Nucleus accumbens (tissue), 56 donors: Measurements from ENCODE around the gene SETDB1.
A peak's percentile ranks its signal among the peaks of the same experiment; 100 is the strongest.
"Not testable (repeated sequence)": the region's sequence is repeated elsewhere in the genome, so short reads cannot be mapped to it uniquely, and the experiment has no call there.

ENCODE experiments used
- DNase-seq, 56 donors: peaks; one replicate each; lab custom pipeline; 2025; lab: John Stamatoyannopoulos, UW

SETDB1 gene

GRCh38 chr1:150928286-150928685 lies 2.1 kb downstream of the SETDB1 start:
- no peak for DNase-seq

GRCh38 chr1:150928775-150929174 lies 2.6 kb downstream of the SETDB1 start:
- not testable (repeated sequence) for DNase-seq

- DNase-seq, result no peak
Measured at GRCh38 chr1:150931773-150932172, 5.6 kb downstream of the SETDB1 start.

GRCh38 chr1:150944856-150945255 lies 18.7 kb downstream of the SETDB1 start:
- DNase-seq, result no peak

- DNase-seq, result no peak
Measured at GRCh38 chr1:150954708-150955107, 28.5 kb downstream of the SETDB1 start.

GRCh38 chr1:150955280-150955679 lies 29.1 kb downstream of the SETDB1 start:
- no peak for DNase-seq

- no peak for DNase-seq
Measured at GRCh38 chr1:150957666-150958065, 31.5 kb downstream of the SETDB1 start.

GRCh38 chr1:150960646-150961045 lies 34.5 kb downstream of the SETDB1 start:
- no peak for DNase-seq

GRCh38 chr1:150961756-150962155 lies 35.6 kb downstream of the SETDB1 start:
- DNase-seq, result no peak

- DNase-seq, result no peak
Measured at GRCh38 chr1:150963321-150964163, 37.4 kb downstream of the SETDB1 start.

- DNase-seq, result no peak
Measured at GRCh38 chr1:150964164-150964489, 38.0 kb downstream of the SETDB1 start.

GRCh38 chr1:150965605-150966004 lies 39.4 kb downstream of the SETDB1 start:
- DNase-seq, result no peak

GRCh38 chr1:150966011-150966410 lies 39.8 kb downstream of the SETDB1 start:
- DNase-seq, result peak in 20 of 56 donors; percentile 5 to 41 (median 17)

- DNase-seq, result no peak
Measured at GRCh38 chr1:150967936-150968335, 41.8 kb downstream of the SETDB1 start.

GRCh38 chr1:150968491-150968890 lies 42.3 kb downstream of the SETDB1 start:
- DNase-seq, result peak in 49 of 56 donors; percentile 18 to 87 (median 62)

- DNase-seq, result no peak
Measured at GRCh38 chr1:150969626-150970025, 43.5 kb downstream of the SETDB1 start.

- peak in 25 of 56 donors; percentile 5 to 47 (median 22) for DNase-seq
Measured at GRCh38 chr1:150970808-150971582, 44.8 kb downstream of the SETDB1 start.

- peak in 6 of 56 donors; percentile 3 to 21 (median 9) for DNase-seq
Measured at GRCh38 chr1:150971583-150972416, 45.6 kb downstream of the SETDB1 start.

GRCh38 chr1:150972417-150972940 lies 46.3 kb downstream of the SETDB1 start:
- DNase-seq, result no peak

GRCh38 chr1:150973258-150973835 lies 47.2 kb downstream of the SETDB1 start:
- peak in 7 of 56 donors; percentile 27 to 53 (median 38) for DNase-seq
